C4-2B (cell line): ENCODE measurements around the gene IGFBP6.

Experiments
- ZFX ChIP-seq: fragments of 450-650 bp; IDR thresholded peaks from 2 replicates; pipeline ENCODE4 v1.6.1; 2017
- TF ChIP-seq, protein P1 (sequence below): fragments of 450-650 bp; conservative IDR thresholded peaks from 2 replicates; pipeline ENCODE4 v1.5.1; 2017; ENCODE audit warnings: mild to moderate bottlenecking

DNA sequence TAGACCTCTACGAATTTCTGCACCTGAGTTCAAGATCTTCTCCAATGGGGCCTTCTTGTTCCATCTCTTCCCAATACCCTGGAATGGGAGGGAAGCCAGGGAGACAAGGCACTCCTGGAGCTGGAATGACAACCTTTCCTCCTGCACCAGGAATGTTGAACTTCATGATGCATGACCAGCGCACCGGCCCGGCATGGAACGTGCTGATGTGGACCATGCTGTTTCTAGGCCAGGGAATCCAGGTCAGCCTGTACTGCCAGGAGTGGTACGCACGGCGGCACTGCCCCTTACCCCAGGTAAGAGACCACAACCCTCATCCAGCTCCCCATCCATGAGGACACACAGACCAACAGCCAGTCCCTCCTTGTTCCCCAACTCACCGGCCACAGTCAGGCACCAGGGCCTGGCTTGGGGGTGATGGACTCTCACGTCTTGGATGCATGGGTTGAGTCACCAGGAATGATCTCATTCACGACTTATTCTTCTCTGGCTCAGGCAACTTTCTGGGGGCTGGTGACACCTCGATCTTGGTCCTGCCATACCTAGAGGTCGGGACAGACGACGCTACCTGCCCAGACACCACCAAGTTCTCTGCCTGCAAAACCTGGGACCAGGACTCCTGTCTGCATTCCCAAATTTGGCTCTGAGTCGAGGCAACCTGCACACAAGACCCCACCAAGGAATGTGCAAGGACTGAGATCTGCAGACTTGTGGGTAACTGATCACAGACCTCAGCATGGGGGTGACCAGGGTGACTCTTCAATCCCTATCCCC lies 26.3 kb downstream of the IGFBP6 start:
- TF ChIP-seq, protein P1, sequence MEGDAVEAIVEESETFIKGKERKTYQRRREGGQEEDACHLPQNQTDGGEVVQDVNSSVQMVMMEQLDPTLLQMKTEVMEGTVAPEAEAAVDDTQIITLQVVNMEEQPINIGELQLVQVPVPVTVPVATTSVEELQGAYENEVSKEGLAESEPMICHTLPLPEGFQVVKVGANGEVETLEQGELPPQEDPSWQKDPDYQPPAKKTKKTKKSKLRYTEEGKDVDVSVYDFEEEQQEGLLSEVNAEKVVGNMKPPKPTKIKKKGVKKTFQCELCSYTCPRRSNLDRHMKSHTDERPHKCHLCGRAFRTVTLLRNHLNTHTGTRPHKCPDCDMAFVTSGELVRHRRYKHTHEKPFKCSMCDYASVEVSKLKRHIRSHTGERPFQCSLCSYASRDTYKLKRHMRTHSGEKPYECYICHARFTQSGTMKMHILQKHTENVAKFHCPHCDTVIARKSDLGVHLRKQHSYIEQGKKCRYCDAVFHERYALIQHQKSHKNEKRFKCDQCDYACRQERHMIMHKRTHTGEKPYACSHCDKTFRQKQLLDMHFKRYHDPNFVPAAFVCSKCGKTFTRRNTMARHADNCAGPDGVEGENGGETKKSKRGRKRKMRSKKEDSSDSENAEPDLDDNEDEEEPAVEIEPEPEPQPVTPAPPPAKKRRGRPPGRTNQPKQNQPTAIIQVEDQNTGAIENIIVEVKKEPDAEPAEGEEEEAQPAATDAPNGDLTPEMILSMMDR: no peak
- no peak for TF ChIP-seq ZFX
